K562 (cell line): ENCODE results near the gene ZNF594. TPM values are rescaled to one million over a fixed set of nuclear protein-coding genes. Genes with fewer than 3 reads are reported as not detected.

Experiments
- ATAC-seq: fragments of 200-7000 bp; cut with Tn5 transposase; 3 replicates; pipeline ENCODE4 v1.9.1; 2020; ENCODE audit warnings: moderate library complexity
- BruUV-seq: library from RNA; stranded (reverse); fragments of 400-500 nt; replicated peaks from 2 replicates; lab custom pipeline; 2021; lab: Mats Ljungman, UMichigan
- CTCF ChIA-PET: fragments of 300-600 bp; formaldehyde crosslinking; extraction: SDS; loops from one replicate; lab custom pipeline; 2021; ENCODE audit warnings: low intra/inter-chr PET ratio; lab: Yijun Ruan, JAX
- POLR2A ChIA-PET: fragments of 300-600, 350-650 bp; sonication (Branson Sonifier 250); formaldehyde crosslinking; extraction: SDS; loops from one replicate; lab custom pipeline; 2021; ENCODE audit warnings: antibody characterized with exemption, inconsistent platforms; lab: Yijun Ruan, JAX
- DNase-seq, 4 experiments: peaks; one replicate each; pipeline versions ENCODE4 v3.0.0 to v3.0.0-alpha.2; 2011 to 2018; ENCODE audit warnings: low spot score in 3 of 4, mixed read lengths in 3 of 4; ENCODE audit errors: extremely low read depth in 1 of 4
- FAIRE-seq: peaks from 2 replicates; lab custom pipeline; 2011; peaks lifted over from hg19 to GRCh38; lab: Jason Lieb, UNC
- H2AFZ ChIP-seq: 2 replicates; pipeline ENCODE4 v1.6.0; 2011; ENCODE audit warnings: low read depth, low read length, control low read depth, inconsistent platforms
- H3K27ac ChIP-seq: fragments of 200-600 bp; 3 replicates; pipeline ENCODE4 v1.8.0; 2011; ENCODE audit warnings: low read depth, mild to moderate bottlenecking, control low read depth, inconsistent platforms, low read length, moderate library complexity, mixed read lengths; ENCODE audit errors: extremely low read depth
- H3K27me3 ChIP-seq, 2 experiments: fragments of 300-600 bp in 1 of 2; 2 replicates in 1 of 2; 3 replicates in 1 of 2; pipeline versions ENCODE4 v1.6.0 to v1.8.0; 2011; ENCODE audit warnings: inconsistent platforms in 2 of 2, low read length in 2 of 2, mild to moderate bottlenecking in 1 of 2, mixed read lengths in 1 of 2, moderate library complexity in 1 of 2; ENCODE audit not compliant: control insufficient read depth in 2 of 2, insufficient read depth in 2 of 2
- H3K36me3 ChIP-seq: fragments of 300-600 bp; 3 replicates; pipeline ENCODE4 v1.8.0; 2011; ENCODE audit warnings: mild to moderate bottlenecking, low read length, inconsistent platforms; ENCODE audit not compliant: control insufficient read depth, insufficient read depth
- H3K4me1 ChIP-seq, 2 experiments: fragments of 200-600 bp in 1 of 2; replicated peaks in 1 of 2; 2 replicates in 1 of 2; 3 replicates in 1 of 2; pipeline versions ENCODE4 v1.5.1 to v1.8.0; 2011; ENCODE audit warnings: inconsistent platforms in 2 of 2, low read length in 2 of 2, mild to moderate bottlenecking in 1 of 2, mixed read lengths in 1 of 2, moderate library complexity in 1 of 2; ENCODE audit not compliant: control insufficient read depth in 2 of 2, insufficient read depth in 2 of 2
- H3K4me2 ChIP-seq: 2 replicates; pipeline ENCODE4 v1.6.1; 2011; ENCODE audit warnings: low read length, control low read depth, inconsistent platforms, mixed read lengths; ENCODE audit not compliant: insufficient read depth
- H3K4me3 ChIP-seq: fragments of 200-600 bp; sonication (generic), shearing (Covaris generic); 2 replicates; pipeline ENCODE4 v1.5.1; 2016; ENCODE audit warnings: control low read depth, inconsistent platforms
- H3K79me2 ChIP-seq: fragments of 200-600 bp; 3 replicates; pipeline ENCODE4 v1.8.0; 2011; ENCODE audit warnings: low read length, inconsistent platforms; ENCODE audit not compliant: control insufficient read depth, insufficient read depth
- H3K9ac ChIP-seq, 2 experiments: 2 replicates each; pipeline versions ENCODE4 v1.6.0 to v1.6.1; 2011; ENCODE audit warnings: low read depth in 2 of 2, low read length in 2 of 2, control low read depth in 1 of 2, inconsistent platforms in 1 of 2, mild to moderate bottlenecking in 1 of 2, mixed read lengths in 1 of 2; ENCODE audit not compliant: insufficient read depth in 1 of 2
- H3K9me1 ChIP-seq: one replicate; pipeline ENCODE4 v1.6.0; 2011; ENCODE audit warnings: inconsistent platforms, mild to moderate bottlenecking, low read length, moderate library complexity; ENCODE audit not compliant: control insufficient read depth, insufficient read depth
- H3K9me3 ChIP-seq: replicated peaks from 2 replicates; pipeline ENCODE4 v1.5.1; 2011; ENCODE audit warnings: low read depth, low read length, inconsistent platforms; ENCODE audit not compliant: control insufficient read depth, insufficient read depth
- H4K20me1 ChIP-seq: replicated peaks from 2 replicates; pipeline ENCODE4 v1.6.1; 2011; ENCODE audit warnings: low read length, inconsistent platforms, mixed read lengths; ENCODE audit not compliant: control insufficient read depth, insufficient read depth
- ASH1L ChIP-seq: fragments of 450-650 bp; IDR thresholded peaks from 2 replicates; pipeline ENCODE4 v1.6.1; 2018; ENCODE audit warnings: borderline replicate concordance, mild to moderate bottlenecking, low read depth; ENCODE audit not compliant: partially characterized antibody
- ATF3 ChIP-seq, 2 experiments: fragments of 450-650 bp in 1 of 2; sonication (generic) in 1 of 2; formaldehyde crosslinking in 1 of 2; IDR thresholded peaks in 1 of 2; conservative IDR thresholded peaks in 1 of 2; 2 replicates each; pipeline versions ENCODE4 v1.6.1 to v1.8.1; 2016 to 2023; ENCODE audit warnings: mild to moderate bottlenecking in 2 of 2, moderate library complexity in 2 of 2, inconsistent platforms in 1 of 2, missing genetic modification reagents in 1 of 2
- CC2D1A ChIP-seq: fragments of 450-650 bp; IDR thresholded peaks from 2 replicates; pipeline ENCODE4 v1.6.1; 2017; ENCODE audit warnings: mild to moderate bottlenecking
- CREB1 ChIP-seq, 2 experiments: sonication (generic) in 1 of 2; formaldehyde crosslinking in 1 of 2; IDR thresholded peaks; 2 replicates each; pipeline versions ENCODE4 v1.6.1 to v1.8.0; 2012 to 2022; ENCODE audit warnings: inconsistent platforms in 1 of 2, mild to moderate bottlenecking in 1 of 2, missing genetic modification reagents in 1 of 2, moderate library complexity in 1 of 2
- ERF ChIP-seq: fragments of 450-650 bp; formaldehyde crosslinking; IDR thresholded peaks from 2 replicates; pipeline ENCODE4 v1.4.0; 2020; ENCODE audit warnings: mild to moderate bottlenecking, mixed read lengths
- HNRNPUL1 ChIP-seq: fragments of 200-400 bp; formaldehyde crosslinking; IDR thresholded peaks from 2 replicates; pipeline ENCODE4 v1.6.1; 2017; ENCODE audit warnings: low read length
- ID3 ChIP-seq, 2 experiments: fragments of 250-450 bp in 1 of 2; fragments of 450-650 bp in 1 of 2; sonication (Bioruptor Pico) in 1 of 2; IDR thresholded peaks; 2 replicates each; pipeline versions ENCODE4 v1.6.1 to v1.8.0; 2016 to 2021; ENCODE audit warnings: mild to moderate bottlenecking in 2 of 2, moderate library complexity in 2 of 2, missing compliant biosample characterization in 1 of 2, missing genetic modification characterization in 1 of 2
- LEF1 ChIP-seq: fragments of 450-650 bp; IDR thresholded peaks from 2 replicates; pipeline ENCODE4 v1.6.1; 2016; ENCODE audit warnings: mild to moderate bottlenecking
- NONO ChIP-seq, 2 experiments: fragments of 200-400 bp in 1 of 2; fragments of 450-650 bp in 1 of 2; formaldehyde crosslinking in 1 of 2; IDR thresholded peaks; 2 replicates each; pipeline ENCODE4 v1.6.1; 2017; ENCODE audit warnings: low read depth in 2 of 2, mild to moderate bottlenecking in 2 of 2, moderate library complexity in 2 of 2, low read length in 1 of 2
- PHF8 ChIP-seq: fragments of 200-600 bp; sonication (generic); IDR thresholded peaks from 2 replicates; pipeline ENCODE4 v1.6.1; 2012; ENCODE audit warnings: mixed run types, mild to moderate bottlenecking, inconsistent platforms, low read length, moderate library complexity, borderline replicate concordance
- RBM22 ChIP-seq: fragments of 200-400 bp; formaldehyde crosslinking; IDR thresholded peaks from 2 replicates; pipeline ENCODE4 v1.6.1; 2018; ENCODE audit warnings: low read length, low read depth; ENCODE audit not compliant: poor library complexity, severe bottlenecking
- ZNF318 ChIP-seq, 2 experiments: fragments of 450-650 bp; IDR thresholded peaks; 2 replicates each; pipeline ENCODE4 v1.6.1; 2016; ENCODE audit warnings: mild to moderate bottlenecking in 2 of 2, borderline replicate concordance in 1 of 2, low read depth in 1 of 2, moderate library complexity in 1 of 2
- WGBS: fragments of 100-300 bp; shearing (Covaris generic); methylation state at CpG from one replicate; pipeline ENCODE4 v1.1.6; 2016; ENCODE audit warnings: low coverage, mixed read lengths; ENCODE audit not compliant: insufficient coverage; ENCODE audit errors: missing lambda C conversion rate; 5-methylcytosine and 5-hydroxymethylcytosine counted together
- in situ Hi-C: fragments of 300-500 bp; cut with MboI; formaldehyde crosslinking; loops from 4 replicates; pipeline ENCODE4 v1.15.0; 2018; ENCODE audit warnings: inconsistent platforms, mixed read lengths
- intact Hi-C: fragments of 100-400 bp; cut with micrococcal nuclease; formaldehyde crosslinking; loops from 2 replicates; pipeline ENCODE4 v1.14.2; 2022
- polyA plus RNA-seq, 8 experiments: library from polyadenylated mRNA; depleted of rRNA in 4 of 8; stranded (reverse) in 5 of 8; unstranded in 3 of 8; fragments of >200 nt; fragmentation: Nextera tagmentation in 2 of 8; fragmentation: Illumina TruSeq in 1 of 8; extraction: Ambion mirVana in 2 of 8; extraction: Trizol in 1 of 8; gene quantifications; 2 replicates each; pipeline versions ENCODE4 v1.2.1 to v1.2.3, GENCODE V29; 2011 to 2014; ENCODE audit warnings: inconsistent platforms in 1 of 8, missing spikeins in 1 of 8
- total RNA-seq, 7 experiments: library from RNA; depleted of rRNA in 6 of 7; stranded (reverse); fragments of >200 nt in 6 of 7; fragmentation: Illumina TruSeq in 2 of 7; extraction: Trizol in 2 of 7; gene quantifications; 2 replicates each; pipeline versions ENCODE4 v1.2.1 to v1.2.3, GENCODE V29; 2011 to 2021; ENCODE audit warnings: low replicate concordance in 1 of 7

ZNF594 gene
- total and polyA plus RNA-seq, 9 of the 15 experiments (the other 6 are each of a cell fraction or from before 2014, with no cell fraction given) = 0.24 to 4.7 (median 2.6) TPM

- Histone ChIP-seq H3K27me3 (peaks cover 5 to 14% of the 10 kb centered on the region in 2 experiments; a peak in 3 of 5 replicates), H3K4me2 (no peak overlapping the region), H3K79me2 (no peaks in the 10 kb centered on the region), H3K36me3 (no peaks in the 10 kb centered on the region), H3K4me3 (no peak overlapping the region), H3K9me1 (no peaks in the 10 kb centered on the region), H3K4me1 (no peaks in the 10 kb centered on the region), H2AFZ (no peak overlapping the region), H3K9me3 (no peaks in the 10 kb centered on the region), H4K20me1 (no peaks in the 10 kb centered on the region), H3K9ac (no peak overlapping the region), H3K27ac (no peak overlapping the region)
- intact Hi-C loops (no loop called here), in situ Hi-C loops (no loop called here)
- FAIRE-seq (no peak), ATAC-seq (no peak), DNase-seq (no peak)
- BruUV-seq = no TSS peak
- WGBS = 0% methylated on average over 2 of the region's 2 CpGs
- ChIA-PET POLR2A (no interaction called here), CTCF (interaction anchor here (0.6 kb wide), 1 partner anchor 9 kb away, joined by 4 read pairs; the partner anchor contains the start of gene ZNF594)
- TF ChIP-seq HNRNPUL1 = no peak
- no peak for TF ChIP-seq CREB1 (IDR thresholded peaks at IDR 0.05)
- no peak for TF ChIP-seq CREB1 (CRISPR knock-in tag; IDR thresholded peaks at IDR 0.05)
- no peak for TF ChIP-seq ID3 (CRISPR knock-in tag; IDR thresholded peaks at IDR 0.05)
- TF ChIP-seq ID3 (tag; IDR thresholded peaks at IDR 0.05) = no peak
- no peak for TF ChIP-seq ERF (CRISPR knock-in tag)
- no peak for TF ChIP-seq RBM22
- TF ChIP-seq CC2D1A = no peak
- TF ChIP-seq PHF8 = no peak
- TF ChIP-seq ATF3 (IDR thresholded peaks at IDR 0.05) = no peak
- no peak for TF ChIP-seq ATF3 (CRISPR knock-in tag; conservative IDR thresholded peaks at IDR 0.05)
- no peak for TF ChIP-seq NONO (IDR thresholded peaks at IDR 0.05; ENCODE audit: low read depth in 2 of 2, low read length in 1 of 2)
- TF ChIP-seq LEF1 = no peak
- no peak for TF ChIP-seq ASH1L
- no peak for TF ChIP-seq ZNF318 (IDR thresholded peaks at IDR 0.05; ENCODE audit: borderline replicate concordance in 1 of 2, low read depth in 1 of 2)
Observed at GRCh38 chr17:5200360-5200759, 8.7 kb upstream of the ZNF594 start.
